ENCODE data around the gene NPAS3. TPM values are rescaled to one million over a fixed set of nuclear protein-coding genes. Genes with fewer than 3 reads are reported as not detected.

Gene NPAS3
- total RNA-seq, 1 experiment from 2014 or later, result not detected

- TF ChIP-seq REST (IDR thresholded peaks at IDR 0.05; ENCODE audit: low read depth), result no peak
- TF ChIP-seq CEBPB (IDR thresholded peaks at IDR 0.05; ENCODE audit: low read depth), result no peak
- TF ChIP-seq JUND (IDR thresholded peaks at IDR 0.05), result no peak
- TF ChIP-seq ZBTB33 (IDR thresholded peaks at IDR 0.05; ENCODE audit: extremely low read depth, insufficient replicate concordance, low read length), result no peak
- TF ChIP-seq SP1 (IDR thresholded peaks at IDR 0.05; ENCODE audit: low read depth), result no peak
- TF ChIP-seq POLR2AphosphoS5 (IDR thresholded peaks at IDR 0.05; ENCODE audit: low read depth, low read length), result no peak
- TF ChIP-seq POLR2A (IDR thresholded peaks at IDR 0.05; ENCODE audit: borderline replicate concordance, extremely low read depth, insufficient read depth, insufficient read length), result no peak
- no peak for TF ChIP-seq YY1 (IDR thresholded peaks at IDR 0.05; ENCODE audit: extremely low read depth, insufficient replicate concordance, low read depth, low read length)
Measured at GRCh38 chr14:33441633-33442032, 503.0 kb downstream of the NPAS3 start (continued).

GRCh38 chr14:33444136-33444535 is 505.5 kb downstream of the NPAS3 start:
- Histone ChIP-seq H3K9ac (ENCODE audit: low read length) (no peak overlapping the region), H3K9me2 (ENCODE audit: insufficient read depth) (no peaks in the 10 kb centered on the region), H3K4me1 (ENCODE audit: control insufficient read depth in 1 of 2, insufficient read depth in 2 of 2, low read length in 2 of 2) (no peaks in the 10 kb centered on the region), H3K27me3 (ENCODE audit: insufficient read depth, low read length) (no peaks in the 10 kb centered on the region), H3K4me2 (ENCODE audit: low read length) (no peak overlapping the region), H3K9me3 (ENCODE audit: control insufficient read depth in 1 of 2, insufficient read depth in 1 of 2, low read depth in 1 of 2, low read length in 2 of 2) (peaks cover 0 to 4% of the 10 kb centered on the region in 2 experiments; a peak in 1 of 4 replicates), H3K79me2 (ENCODE audit: insufficient read depth, low read length) (no peaks in the 10 kb centered on the region), H3K27ac (ENCODE audit: low read depth, low read length) (no peak overlapping the region), H4K20me1 (ENCODE audit: insufficient read depth) (no peaks in the 10 kb centered on the region), H3K4me3 (replicated peaks in 1 of 2; ENCODE audit: low read depth in 1 of 2, low read length in 2 of 2) (no peak overlapping the region), H3K36me3 (ENCODE audit: control insufficient read depth in 1 of 2, insufficient read depth in 2 of 2, low read length in 2 of 2) (no peaks in the 10 kb centered on the region), H2AFZ (ENCODE audit: low read depth, low read length, poor library complexity, severe bottlenecking) (no peak overlapping the region)
- TF ChIP-seq YY1 (IDR thresholded peaks at IDR 0.05; ENCODE audit: extremely low read depth, insufficient replicate concordance, low read depth, low read length) (no peak), SRF (IDR thresholded peaks at IDR 0.05; ENCODE audit: low read depth) (no peak), POLR2AphosphoS5 (IDR thresholded peaks at IDR 0.05; ENCODE audit: low read depth, low read length) (no peak), CBX3 (IDR thresholded peaks at IDR 0.05; ENCODE audit: low read depth) (no peak), CEBPB (IDR thresholded peaks at IDR 0.05; ENCODE audit: low read depth) (no peak), FOSL1 (IDR thresholded peaks at IDR 0.05; ENCODE audit: low read depth) (no peak), MAX (IDR thresholded peaks at IDR 0.05) (no peak), ZNF274 (IDR thresholded peaks at IDR 0.05; ENCODE audit: low read depth, low read length) (no peak)
- ChIA-PET CTCF (no interaction called here), RAD21 (ENCODE audit: low non-redundant PET in 1 of 2, low total read pairs in 2 of 2, uncharacterized antibody in 2 of 2, unreplicated experiment in 2 of 2) (no interaction called here), POLR2A (no interaction called here)
- no TSS peak for BruUV-seq (replicated peaks)
- ATAC-seq (no peak), DNase-seq (ENCODE audit: low read depth, low spot score) (no peak)
- intact Hi-C loops (cut with micrococcal nuclease), result no loop called here
